NAMALWA (cell line): Measurements from ENCODE around the gene LGI2.
A peak's percentile ranks its signal among the peaks of the same experiment; 100 is the strongest.
"Not testable (repeated sequence)": the region's sequence is repeated elsewhere in the genome, so short reads cannot be mapped to it uniquely, and the experiment has no call there.

Experiments used
- DNase-seq: peaks from one replicate; pipeline ENCODE4 v3.0.0-alpha.2; 2015; ENCODE audit warnings: low spot score

Gene LGI2

GRCh38 chr4:25030277-25031076 is at the start of gene LGI2:
Gene LGI2 (minus strand): TSS chr4:25030946. CDS start chr4:25030693, 253 bp downstream.
- DNase-seq: no peak

DNA sequence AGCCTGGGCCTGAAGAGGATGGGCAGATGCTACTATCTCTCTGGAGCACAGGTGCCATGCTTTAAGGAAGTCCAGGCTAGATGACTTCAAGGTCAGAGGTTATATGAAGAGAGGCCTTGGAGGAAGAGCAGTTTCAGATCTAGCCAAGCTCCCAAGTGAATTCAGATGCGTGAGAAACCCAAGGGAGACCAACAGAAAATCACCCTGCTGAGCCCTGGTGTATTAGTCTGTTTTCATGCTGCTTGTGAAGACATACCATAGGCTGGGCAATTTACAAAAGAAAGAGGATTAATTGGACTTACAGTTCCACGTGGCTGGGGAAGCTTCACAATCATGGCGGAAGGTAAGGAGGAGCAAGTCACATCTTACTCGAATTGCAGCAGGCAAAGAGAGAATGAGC is 47.8 kb upstream of the LGI2 start:
- DNase-seq: no peak

DNA sequence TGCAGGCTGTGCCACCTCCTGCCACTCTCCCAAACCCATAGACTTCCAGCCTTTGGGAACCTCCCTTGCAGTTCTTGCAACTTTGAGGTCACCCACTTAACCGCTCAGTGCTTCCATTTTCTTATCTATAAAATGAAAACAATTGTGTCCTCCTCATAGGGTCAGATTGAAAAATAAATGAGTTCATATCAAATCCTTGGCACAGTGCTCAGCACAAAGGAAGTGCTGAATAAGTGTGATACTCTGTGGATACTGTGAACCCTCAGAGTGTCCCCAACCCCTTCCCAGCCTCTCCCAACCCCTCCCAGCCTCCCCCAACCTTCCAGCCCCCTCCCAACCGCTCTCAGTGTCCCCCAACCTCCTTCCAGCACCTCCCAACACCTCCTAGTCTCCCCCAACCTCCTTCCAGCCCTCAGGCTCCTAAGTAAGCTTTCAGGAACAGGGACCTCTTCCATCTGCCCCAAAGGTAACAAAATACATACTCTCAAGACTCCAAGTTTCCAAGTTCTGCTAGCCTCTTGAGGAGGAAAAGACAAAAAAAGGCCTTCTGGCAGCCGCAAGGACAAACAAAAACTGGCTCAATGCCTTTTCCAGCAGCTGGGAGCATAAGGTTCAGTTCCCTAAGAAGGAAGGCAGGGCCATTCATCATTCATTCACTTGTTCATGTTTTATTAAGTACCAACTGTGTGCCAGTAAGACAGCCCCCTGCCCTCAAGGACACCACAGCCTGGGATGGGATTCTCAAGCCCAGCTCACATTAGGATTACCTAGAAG is 46.1 kb upstream of the LGI2 start:
- no peak for DNase-seq

DNA sequence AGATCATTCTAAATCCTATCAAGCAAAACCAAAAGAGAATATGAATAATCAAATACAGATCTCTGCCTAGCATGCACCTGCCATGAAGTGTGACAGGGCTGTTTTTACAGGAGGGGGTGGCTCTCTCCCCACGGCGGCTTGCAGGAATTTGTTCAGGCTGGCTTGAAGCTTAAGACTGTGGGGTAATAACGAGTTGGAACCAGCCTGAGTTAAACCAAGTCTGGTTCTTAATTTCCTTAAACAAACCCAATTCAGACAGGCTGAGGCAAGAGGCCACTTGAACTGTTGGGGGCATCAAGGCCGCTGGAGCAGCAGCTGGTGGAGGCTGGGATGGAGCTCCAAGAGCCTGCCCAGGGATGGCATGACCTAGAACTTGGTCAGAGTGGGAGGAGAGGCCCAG is 45.1 kb upstream of the LGI2 start:
- no peak for DNase-seq

GRCh38 chr4:25075129-25075528 is 44.4 kb upstream of the LGI2 start:
- no peak for DNase-seq

- no peak for DNase-seq
Observed at GRCh38 chr4:25070545-25070944, 39.8 kb upstream of the LGI2 start.

DNA sequence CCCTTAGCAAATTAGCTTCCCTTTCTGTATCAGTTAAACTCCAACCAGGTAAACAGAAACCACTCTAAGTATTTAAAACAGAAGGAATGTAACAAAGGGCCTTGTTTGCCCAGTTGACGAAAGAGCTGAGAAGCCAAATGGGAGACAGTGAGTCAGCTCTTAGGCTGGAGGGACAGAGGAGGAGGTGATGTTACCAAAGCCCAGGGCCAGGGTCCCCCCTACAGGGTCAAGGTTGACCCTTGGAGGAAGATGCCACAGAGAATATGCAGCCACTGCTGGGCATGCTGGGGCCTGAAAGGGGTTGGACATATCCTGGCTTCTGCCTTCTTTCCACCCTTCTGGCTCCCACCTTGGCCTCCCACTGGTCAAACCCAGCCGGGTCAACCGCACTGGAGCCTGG is 38.3 kb upstream of the LGI2 start:
- no peak for DNase-seq

- DNase-seq: no peak
Observed at GRCh38 chr4:25068386-25068785, 37.6 kb upstream of the LGI2 start.

DNA sequence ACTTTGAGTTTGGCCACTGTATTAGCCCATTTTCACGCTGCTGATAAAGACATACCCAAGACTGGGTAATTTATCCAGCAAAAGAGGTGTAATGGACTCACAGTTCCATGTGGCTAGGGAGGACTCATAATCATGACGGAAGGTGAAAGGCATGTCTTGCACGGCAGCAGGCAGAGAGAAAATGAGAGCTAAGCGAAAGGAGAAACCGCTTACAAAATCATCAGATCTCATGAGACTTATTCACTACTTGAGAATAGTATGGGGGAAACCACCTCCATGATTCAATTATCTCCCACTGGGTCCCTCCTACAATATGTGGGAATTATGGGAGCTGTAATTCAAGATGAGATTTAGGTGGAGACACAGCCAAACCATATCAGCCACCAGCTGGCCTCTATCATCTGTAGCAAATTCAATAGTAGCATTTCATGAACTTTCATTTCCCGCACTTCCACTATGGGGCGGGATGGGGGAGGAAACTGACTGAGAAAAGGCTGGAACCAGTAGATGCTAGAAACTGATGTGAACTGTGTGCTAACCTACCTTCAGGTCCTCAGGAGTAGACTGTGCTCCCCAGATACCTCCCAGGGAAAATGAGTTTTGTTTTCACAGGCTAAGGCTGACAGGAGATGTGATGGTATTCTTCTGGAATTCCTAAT is 35.3 kb upstream of the LGI2 start:
- DNase-seq: no peak

DNA sequence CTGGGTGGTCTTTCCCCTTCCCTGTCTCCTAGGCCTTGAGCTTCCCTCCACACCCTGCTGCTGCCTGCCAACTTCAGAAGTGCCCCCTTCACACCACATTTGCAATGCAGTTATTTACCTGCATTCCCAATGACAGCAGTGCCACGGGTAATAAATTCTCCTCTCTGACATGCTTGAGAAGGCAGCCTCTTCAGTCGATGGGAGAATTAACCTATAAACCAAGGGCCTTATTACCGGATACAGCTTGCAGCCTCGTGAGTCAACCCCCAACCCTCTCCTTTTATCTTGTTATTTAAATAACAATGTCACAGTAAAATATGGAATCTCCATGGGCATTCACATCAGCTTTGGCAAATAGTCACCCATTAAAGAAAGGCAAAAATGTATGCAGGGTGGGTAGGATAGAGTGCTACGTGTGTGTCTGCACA is 34.7 kb upstream of the LGI2 start:
- DNase-seq: no peak

DNA sequence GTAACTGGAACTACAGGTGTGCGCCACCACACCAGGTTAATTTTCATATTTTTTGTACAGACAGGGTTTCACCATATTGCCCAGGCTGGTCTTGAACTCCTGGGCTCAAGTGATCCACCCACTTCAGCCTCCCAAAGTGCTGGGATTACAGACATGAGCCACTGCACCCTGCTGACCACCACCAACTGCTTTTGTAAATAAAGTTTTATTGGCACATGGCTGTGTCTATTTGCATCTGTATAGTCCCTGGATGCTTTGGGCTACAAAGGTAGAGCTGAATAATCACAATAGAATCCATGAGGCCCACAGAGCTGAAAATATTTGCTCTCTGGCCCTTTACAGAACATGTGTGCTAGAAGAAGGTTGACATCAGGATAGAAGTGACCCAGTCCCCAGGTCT is 33.7 kb upstream of the LGI2 start:
- DNase-seq: not testable (repeated sequence)

GRCh38 chr4:25063116-25063515 is 32.4 kb upstream of the LGI2 start:
- no peak for DNase-seq

DNA sequence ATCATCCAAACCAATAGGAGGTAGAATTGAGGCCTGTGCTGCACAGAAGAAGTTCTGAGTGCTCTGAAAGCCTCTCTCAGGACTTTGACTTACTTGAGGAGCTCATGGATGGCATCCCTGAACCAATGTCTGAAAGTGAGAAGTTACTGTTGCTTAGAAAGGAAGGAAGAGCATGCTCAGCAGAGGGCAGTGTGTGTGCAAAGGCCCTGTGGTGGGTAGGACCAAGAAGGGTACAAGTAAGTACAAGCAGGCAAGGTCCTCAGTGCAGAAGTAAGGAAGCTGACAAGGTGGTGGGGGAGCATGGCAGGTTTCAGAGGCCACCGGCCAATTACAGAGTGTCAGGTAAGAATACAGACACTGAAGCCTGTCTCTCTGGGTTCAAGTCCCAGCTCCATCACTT is 31.4 kb upstream of the LGI2 start:
- DNase-seq: no peak

- DNase-seq: no peak
Observed at GRCh38 chr4:25061602-25062001, 30.9 kb upstream of the LGI2 start.

GRCh38 chr4:25060963-25061340 is 30.2 kb upstream of the LGI2 start:
- DNase-seq: no peak

- no peak for DNase-seq
Observed at GRCh38 chr4:25060241-25060962, 29.7 kb upstream of the LGI2 start.

DNA sequence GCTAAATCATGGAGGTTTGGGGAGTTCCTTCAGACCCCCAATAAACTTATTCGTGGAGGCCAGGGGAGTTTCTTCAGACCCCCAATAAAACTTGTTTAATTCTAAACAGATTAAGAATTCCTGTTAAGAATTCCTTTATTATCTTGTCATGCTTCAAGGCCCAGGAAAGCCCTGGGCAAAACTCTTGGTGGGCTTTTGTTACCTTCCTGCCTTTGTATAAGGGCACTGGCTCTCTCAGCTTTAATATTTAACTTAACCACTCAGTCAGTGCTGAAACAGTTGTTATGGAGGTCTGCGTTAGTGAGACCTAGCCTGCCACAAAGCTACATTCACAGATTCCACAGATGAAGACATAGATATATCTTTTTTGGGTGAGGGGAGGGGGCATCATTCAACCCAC is 29.0 kb upstream of the LGI2 start:
- DNase-seq: no peak

DNA sequence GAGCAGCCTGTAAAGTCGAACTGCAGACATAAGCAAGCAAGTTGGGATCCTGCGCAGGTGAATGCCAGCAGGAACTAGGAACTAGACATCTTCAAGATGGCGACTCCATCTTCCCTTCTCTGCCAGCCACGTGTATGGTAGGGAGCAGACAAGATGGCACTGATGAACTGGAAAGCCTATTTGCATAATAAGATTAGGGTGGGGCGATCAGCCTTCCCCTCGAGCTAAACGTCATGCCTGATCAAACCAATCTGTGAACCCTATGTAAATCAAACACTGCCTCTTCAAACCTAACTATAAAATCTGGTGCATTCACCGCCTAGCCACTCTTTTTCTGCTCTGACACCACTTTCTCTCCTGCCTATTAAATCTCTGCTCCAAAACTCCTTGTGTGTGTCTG is 28.1 kb upstream of the LGI2 start:
- peak; percentile 2 for DNase-seq

GRCh38 chr4:25057299-25057698 is 26.6 kb upstream of the LGI2 start:
- DNase-seq: no peak

DNA sequence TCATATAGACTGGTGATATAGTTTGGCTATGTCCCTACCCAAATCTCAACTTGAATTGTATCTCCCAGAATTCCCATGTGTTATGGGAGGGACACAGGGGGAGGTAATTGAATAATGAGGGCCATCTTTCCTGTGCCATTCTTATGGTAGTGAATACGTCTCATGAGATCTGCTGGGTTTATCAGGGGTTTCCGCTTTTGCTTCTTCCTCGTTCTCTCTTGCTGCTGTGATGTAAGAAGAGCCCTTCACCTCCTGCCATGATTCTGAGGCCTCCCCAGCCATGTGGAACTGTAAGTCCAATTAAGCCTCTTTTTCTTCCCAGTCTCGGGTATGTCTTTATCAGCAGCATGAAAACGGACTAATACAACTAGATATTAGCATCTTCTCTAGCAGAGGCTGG is 21.3 kb upstream of the LGI2 start:
- DNase-seq: not testable (repeated sequence)

GRCh38 chr4:25051534-25051933 is 20.8 kb upstream of the LGI2 start:
- DNase-seq: no peak

- DNase-seq: no peak
Observed at GRCh38 chr4:25050370-25051078, 19.8 kb upstream of the LGI2 start.
